Raji (cell line): Measurements from ENCODE around the gene HOXD10.

Source experiments
- POLR2A ChIP-seq: IDR thresholded peaks from 2 replicates; pipeline ENCODE4 v1.6.1; 2011; ENCODE audit warnings: low read depth, low read length, control low read depth; ENCODE audit not compliant: insufficient read depth

The HOXD10 gene

GRCh38 chr2:176117162-176117822 is 714 bp downstream of the HOXD10 start:
- no peak for TF ChIP-seq POLR2A

GRCh38 chr2:176117823-176118371 is 1.3 kb downstream of the HOXD10 start:
- TF ChIP-seq POLR2A = no peak

- TF ChIP-seq POLR2A = no peak
These were observed 2.2 kb downstream of the HOXD10 start for GRCh38 chr2:176118601-176119339.

- no peak for TF ChIP-seq POLR2A
These were observed 4.0 kb downstream of the HOXD10 start for GRCh38 chr2:176120364-176121189.

GRCh38 chr2:176121190-176122051 is 4.8 kb downstream of the HOXD10 start:
- no peak for TF ChIP-seq POLR2A

GRCh38 chr2:176122052-176122682 is 5.6 kb downstream of the HOXD10 start:
- no peak for TF ChIP-seq POLR2A

GRCh38 chr2:176122683-176123410 is 6.3 kb downstream of the HOXD10 start, which contains the start of gene HOXD9:
HOXD9 (plus strand) TSS chr2:176122719; CDS start chr2:176122769, 50 bp downstream.
- no peak for TF ChIP-seq POLR2A

- TF ChIP-seq POLR2A = no peak
These were observed 7.0 kb downstream of the HOXD10 start for GRCh38 chr2:176123411-176124109.

- no peak for TF ChIP-seq POLR2A
These were observed 7.8 kb downstream of the HOXD10 start for GRCh38 chr2:176124110-176124946.

- TF ChIP-seq POLR2A = no peak
These were observed 8.6 kb downstream of the HOXD10 start for GRCh38 chr2:176124947-176125771.

- no peak for TF ChIP-seq POLR2A
These were observed 9.1 kb downstream of the HOXD10 start for GRCh38 chr2:176125772-176126054.
